Cerebellar cortex (tissue), 1 donor: Measurements from ENCODE around the gene ARHGEF10L.
A peak's percentile ranks its signal among the peaks of the same experiment; 100 is the strongest.

Experiments
- DNase-seq: peaks from one replicate; pipeline ENCODE4 v3.0.0-alpha.2; 2015; ENCODE audit warnings: low spot score

The ARHGEF10L gene

GRCh38 chr1:17635811-17636210 lies 96.3 kb downstream of the ARHGEF10L start:
- DNase-seq: no peak

GRCh38 chr1:17636612-17637011 lies 97.1 kb downstream of the ARHGEF10L start:
- no peak for DNase-seq

- no peak for DNase-seq
These were observed 97.6 kb downstream of the ARHGEF10L start for GRCh38 chr1:17637055-17637454.

- no peak for DNase-seq
These were observed 100.3 kb downstream of the ARHGEF10L start for GRCh38 chr1:17639703-17640340.

- DNase-seq: no peak
These were observed 100.9 kb downstream of the ARHGEF10L start for GRCh38 chr1:17640393-17640792.

- no peak for DNase-seq
These were observed 101.5 kb downstream of the ARHGEF10L start for GRCh38 chr1:17640975-17641374.

GRCh38 chr1:17642169-17642568 lies 102.7 kb downstream of the ARHGEF10L start:
- no peak for DNase-seq

GRCh38 chr1:17642943-17643342 lies 103.4 kb downstream of the ARHGEF10L start:
- DNase-seq: no peak

- DNase-seq: no peak
These were observed 104.6 kb downstream of the ARHGEF10L start for GRCh38 chr1:17643861-17644703.

- DNase-seq: no peak
These were observed 105.8 kb downstream of the ARHGEF10L start for GRCh38 chr1:17645068-17645911.

GRCh38 chr1:17646444-17647280 lies 107.2 kb downstream of the ARHGEF10L start:
- DNase-seq: no peak

- DNase-seq: peak; percentile 78
These were observed 109.1 kb downstream of the ARHGEF10L start for GRCh38 chr1:17648457-17649145.

GRCh38 chr1:17649371-17650106 lies 110.0 kb downstream of the ARHGEF10L start:
- no peak for DNase-seq

- no peak for DNase-seq
These were observed 113.8 kb downstream of the ARHGEF10L start for GRCh38 chr1:17653276-17653675.

GRCh38 chr1:17653728-17654351 lies 114.3 kb downstream of the ARHGEF10L start:
- DNase-seq: no peak

GRCh38 chr1:17654519-17654918 lies 115.0 kb downstream of the ARHGEF10L start:
- DNase-seq: no peak

- DNase-seq: no peak
These were observed 115.7 kb downstream of the ARHGEF10L start for GRCh38 chr1:17655169-17655568.

- DNase-seq: no peak
These were observed 116.4 kb downstream of the ARHGEF10L start for GRCh38 chr1:17655922-17656321.

GRCh38 chr1:17657436-17657835 lies 117.9 kb downstream of the ARHGEF10L start:
- DNase-seq: no peak

- no peak for DNase-seq
These were observed 119.3 kb downstream of the ARHGEF10L start for GRCh38 chr1:17658837-17659236.
